Esophagus squamous epithelium (tissue), 4 donors: Measurements from ENCODE around the gene LRRC74B.

Source experiments
- CTCF ChIP-seq, 6 experiments: fragments of 450-650 bp in 4 of 6; fragments of 200-600 bp in 2 of 6; sonication (generic) in 2 of 6; IDR thresholded peaks; one replicate each; pipeline ENCODE4 v1.5.1; 2016 to 2019; ENCODE audit warnings: antibody characterized with exemption in 6 of 6, mild to moderate bottlenecking in 4 of 6, moderate library complexity in 4 of 6
- POLR2A ChIP-seq, 4 donors: fragments of 450-650 bp; IDR thresholded peaks; one replicate each; pipeline ENCODE4 v1.6.1; 2017; ENCODE audit warnings: antibody characterized with exemption in 4 of 4, mild to moderate bottlenecking in 4 of 4, moderate library complexity in 3 of 4

- TF ChIP-seq POLR2A (IDR thresholded peaks at IDR 0.05) (no peak), CTCF (IDR thresholded peaks at IDR 0.05) (no peak)
Observed at GRCh38 chr22:21099578-21099977, 53.8 kb downstream of the LRRC74B start.
